GM12878 (cell line): ENCODE results near the gene SYPL1. TPM values are rescaled to one million over a fixed set of nuclear protein-coding genes. Genes with fewer than 3 reads are reported as not detected.

Source experiments
- EP300 ChIP-seq, 2 experiments: fragments of 150-350 bp in 1 of 2; IDR thresholded peaks; 2 replicates each; pipeline ENCODE4 v1.6.1; 2011 to 2012; ENCODE audit warnings: low read depth in 2 of 2, low read length in 2 of 2, borderline replicate concordance in 1 of 2, improper control_type of control experiment in 1 of 2, inconsistent platforms in 1 of 2; ENCODE audit not compliant: control insufficient read depth in 1 of 2
- HCFC1 ChIP-seq: fragments of 150-350 bp; IDR thresholded peaks from 2 replicates; pipeline ENCODE4 v1.6.1; 2014; ENCODE audit warnings: low read length
- HDAC2 ChIP-seq: fragments of 200-600 bp; sonication (generic); IDR thresholded peaks from 2 replicates; pipeline ENCODE4 v1.6.1; 2017
- KLF5 ChIP-seq: fragments of 450-650 bp; IDR thresholded peaks from 2 replicates; pipeline ENCODE4 v1.6.1; 2014; ENCODE audit warnings: mild to moderate bottlenecking; ENCODE audit not compliant: partially characterized antibody
- MEF2B ChIP-seq: fragments of 450-650 bp; IDR thresholded peaks from 2 replicates; pipeline ENCODE4 v1.6.1; 2018; ENCODE audit warnings: mild to moderate bottlenecking, moderate library complexity; ENCODE audit not compliant: partially characterized antibody, poor library complexity, severe bottlenecking
- MTA3 ChIP-seq: IDR thresholded peaks from 2 replicates; pipeline ENCODE4 v1.6.1; 2012; ENCODE audit warnings: low read length, inconsistent platforms, borderline replicate concordance
- MYB ChIP-seq: fragments of 150-350 bp; IDR thresholded peaks from 2 replicates; pipeline ENCODE4 v1.6.1; 2014; ENCODE audit warnings: mild to moderate bottlenecking, low read depth, low read length, borderline replicate concordance
- NFXL1 ChIP-seq: fragments of 450-650 bp; IDR thresholded peaks from 2 replicates; pipeline ENCODE4 v1.6.1; 2017; ENCODE audit warnings: antibody characterized with exemption, mild to moderate bottlenecking, borderline replicate concordance
- PAX5 ChIP-seq: IDR thresholded peaks from 2 replicates; pipeline ENCODE4 v1.6.1; 2011; ENCODE audit warnings: low read depth, low read length, borderline replicate concordance
- PML ChIP-seq: IDR thresholded peaks from 2 replicates; pipeline ENCODE4 v1.6.1; 2012; ENCODE audit warnings: low read length, inconsistent platforms
- POLR2AphosphoS5 ChIP-seq: IDR thresholded peaks from 2 replicates; pipeline ENCODE4 v1.6.1; 2011; ENCODE audit warnings: mild to moderate bottlenecking, low read length, inconsistent platforms
- RELA ChIP-seq: fragments of 450-650 bp; IDR thresholded peaks from 2 replicates; pipeline ENCODE4 v1.8.0; 2014; ENCODE audit warnings: borderline replicate concordance; ENCODE audit not compliant: partially characterized antibody
- RUNX3 ChIP-seq: IDR thresholded peaks from 2 replicates; pipeline ENCODE4 v1.6.1; 2012; ENCODE audit warnings: low read length, inconsistent platforms
- SMAD5 ChIP-seq: IDR thresholded peaks from 2 replicates; pipeline ENCODE4 v1.6.1; 2016; ENCODE audit warnings: antibody characterized with exemption, low read depth
- SP1 ChIP-seq: IDR thresholded peaks from one replicate; pipeline ENCODE4 v1.6.1; 2011; ENCODE audit warnings: low read depth, low read length
- STAT1 ChIP-seq: fragments of 450-650 bp; conservative IDR thresholded peaks from 2 replicates; pipeline ENCODE4 v1.6.1; 2014; ENCODE audit warnings: antibody characterized with exemption, mild to moderate bottlenecking
- STAT3 ChIP-seq: IDR thresholded peaks from 2 replicates; pipeline ENCODE4 v1.6.1; 2011; ENCODE audit warnings: low read depth, low read length, improper control_type of control experiment
- TAF1 ChIP-seq: IDR thresholded peaks from 2 replicates; pipeline ENCODE4 v1.6.1; 2011; ENCODE audit warnings: mild to moderate bottlenecking, low read depth, low read length, borderline replicate concordance
- TCF12 ChIP-seq: IDR thresholded peaks from 2 replicates; pipeline ENCODE4 v1.6.1; 2011; ENCODE audit warnings: low read depth, mild to moderate bottlenecking, low read length
- ZBTB33 ChIP-seq: fragments of 450-650 bp; IDR thresholded peaks from 2 replicates; pipeline ENCODE4 v1.6.1; 2017; ENCODE audit warnings: mild to moderate bottlenecking
- polyA plus RNA-seq, 11 experiments: library from polyadenylated mRNA; depleted of rRNA in 4 of 11; unstranded in 6 of 11; stranded (reverse) in 5 of 11; fragments of >200 nt; fragmentation: Nextera tagmentation in 4 of 11; fragmentation: Illumina TruSeq in 1 of 11; extraction: Ambion mirVana in 4 of 11; extraction: Trizol in 1 of 11; gene quantifications; 1 replicate in 1 of 11; 2 replicates in 10 of 11; pipeline versions ENCODE4 v1.2.1 to v1.2.3, GENCODE V29; 2011 to 2016; ENCODE audit warnings: inconsistent platforms in 2 of 11, missing spikeins in 2 of 11, low read depth in 1 of 11
- total RNA-seq, 4 experiments: library from RNA; depleted of rRNA in 3 of 4; stranded (reverse); fragments of >200 nt in 3 of 4; fragmentation: Illumina TruSeq in 1 of 4; extraction: Trizol in 1 of 4; gene quantifications; 2 replicates each; pipeline versions ENCODE4 v1.2.1 to v1.2.3, GENCODE V29; 2013 to 2021
- TF ChIP-seq, protein P1 (sequence below): IDR thresholded peaks from 2 replicates; pipeline ENCODE4 v1.6.1; 2011; ENCODE audit warnings: borderline replicate concordance, low read depth, mild to moderate bottlenecking, moderate library complexity, low read length; ENCODE audit not compliant: insufficient read depth, poor library complexity, severe bottlenecking
- TF ChIP-seq, protein P2 (sequence below): IDR thresholded peaks from 2 replicates; pipeline ENCODE4 v1.6.1; 2011; ENCODE audit warnings: low read depth, mild to moderate bottlenecking, low read length, moderate library complexity, borderline replicate concordance; ENCODE audit errors: extremely low read depth
- TF ChIP-seq, protein P3 (sequence below): fragments of 450-650 bp; IDR thresholded peaks from 2 replicates; pipeline ENCODE4 v1.6.1; 2016; ENCODE audit warnings: mild to moderate bottlenecking
- TF ChIP-seq, protein P4 (sequence below): fragments of 450-650 bp; IDR thresholded peaks from 2 replicates; pipeline ENCODE4 v1.6.1; 2017; ENCODE audit warnings: low read depth, mild to moderate bottlenecking, moderate library complexity

The SYPL1 gene
- total and polyA plus RNA-seq, 10 of the 15 experiments (the other 5 are each of a cell fraction or from before 2014, with no cell fraction given): 34.5 to 177 (median 87.3) TPM

DNA sequence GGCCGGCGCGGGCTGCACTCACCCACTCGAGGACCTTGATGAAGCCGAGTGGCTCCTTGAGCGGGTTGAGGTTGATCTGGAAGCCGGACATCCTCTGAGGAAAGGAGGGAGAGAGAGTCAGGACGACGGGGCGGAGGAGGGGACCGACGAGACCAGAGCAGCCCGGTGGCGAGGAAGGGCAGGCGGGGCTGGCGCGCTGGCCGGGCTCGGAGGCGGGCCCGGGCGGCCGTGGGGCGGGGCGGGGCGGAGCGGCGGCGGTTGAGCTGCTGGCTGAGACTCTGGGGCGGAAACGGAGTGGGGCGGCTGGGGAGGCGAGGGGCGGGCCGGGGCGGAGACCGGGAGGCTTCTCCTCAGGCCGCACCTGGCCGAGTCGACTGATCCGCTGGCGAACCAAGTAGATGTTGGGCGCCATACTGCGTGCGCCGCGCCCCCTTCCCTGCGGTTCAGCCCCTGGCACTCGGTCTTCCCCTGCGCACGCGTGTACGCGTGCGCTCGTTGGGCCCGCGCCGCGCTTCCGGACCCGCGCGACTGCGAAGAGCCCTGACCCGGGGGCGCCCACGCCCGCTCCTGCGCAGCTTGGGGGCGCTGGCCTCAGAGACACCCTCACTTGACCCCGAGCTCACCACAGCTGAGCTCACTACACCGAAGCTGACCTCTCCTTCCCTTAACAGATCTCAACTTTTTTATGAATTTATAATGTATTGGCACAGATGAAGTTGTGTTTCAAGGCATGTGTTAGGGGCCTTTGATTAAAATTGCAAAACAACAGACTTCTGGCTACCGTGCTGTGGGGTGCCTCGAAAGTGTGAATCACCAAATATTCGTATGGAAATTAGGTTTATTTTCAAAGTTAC is at the start of gene SYPL1 (continued):
- TF ChIP-seq MEF2B (peak; percentile 40), TCF12 (peak; percentile 41; the same call in 1 of the 2 replicates), RELA (peak; percentile 43), PML (no peak), EP300 (IDR thresholded peaks at IDR 0.05; ENCODE audit: borderline replicate concordance in 1 of 2, control insufficient read depth in 1 of 2, low read depth in 2 of 2, low read length in 2 of 2) (0 out of 4 replicates have a peak, but pooled peaks of 1 of the 2 experiments have one; percentile 29), MTA3 (no peak), HDAC2 (no peak), NFXL1 (no peak), TAF1 (peak; percentile 39; the same call in 1 of the 2 replicates), MYB (0 out of 2 replicates have a peak, but pooled peaks have one; percentile 42), PAX5 (peak; percentile 55; the same call in 1 of the 2 replicates), STAT1 (peak; percentile 66; the same call in 1 of the 2 replicates), SMAD5 (no peak), HCFC1 (no peak; the same call in 1 of the 2 replicates), POLR2AphosphoS5 (peak; percentile 75), KLF5 (no peak), ZBTB33 (no peak), RUNX3 (peak; percentile 74), SP1 (peak; percentile 88), STAT3 (no peak)
- TF ChIP-seq, protein P1, sequence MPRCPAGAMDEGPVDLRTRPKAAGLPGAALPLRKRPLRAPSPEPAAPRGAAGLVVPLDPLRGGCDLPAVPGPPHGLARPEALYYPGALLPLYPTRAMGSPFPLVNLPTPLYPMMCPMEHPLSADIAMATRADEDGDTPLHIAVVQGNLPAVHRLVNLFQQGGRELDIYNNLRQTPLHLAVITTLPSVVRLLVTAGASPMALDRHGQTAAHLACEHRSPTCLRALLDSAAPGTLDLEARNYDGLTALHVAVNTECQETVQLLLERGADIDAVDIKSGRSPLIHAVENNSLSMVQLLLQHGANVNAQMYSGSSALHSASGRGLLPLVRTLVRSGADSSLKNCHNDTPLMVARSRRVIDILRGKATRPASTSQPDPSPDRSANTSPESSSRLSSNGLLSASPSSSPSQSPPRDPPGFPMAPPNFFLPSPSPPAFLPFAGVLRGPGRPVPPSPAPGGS: no peak
- TF ChIP-seq, protein P2, sequence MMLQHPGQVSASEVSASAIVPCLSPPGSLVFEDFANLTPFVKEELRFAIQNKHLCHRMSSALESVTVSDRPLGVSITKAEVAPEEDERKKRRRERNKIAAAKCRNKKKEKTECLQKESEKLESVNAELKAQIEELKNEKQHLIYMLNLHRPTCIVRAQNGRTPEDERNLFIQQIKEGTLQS: no peak
- TF ChIP-seq, protein P3, sequence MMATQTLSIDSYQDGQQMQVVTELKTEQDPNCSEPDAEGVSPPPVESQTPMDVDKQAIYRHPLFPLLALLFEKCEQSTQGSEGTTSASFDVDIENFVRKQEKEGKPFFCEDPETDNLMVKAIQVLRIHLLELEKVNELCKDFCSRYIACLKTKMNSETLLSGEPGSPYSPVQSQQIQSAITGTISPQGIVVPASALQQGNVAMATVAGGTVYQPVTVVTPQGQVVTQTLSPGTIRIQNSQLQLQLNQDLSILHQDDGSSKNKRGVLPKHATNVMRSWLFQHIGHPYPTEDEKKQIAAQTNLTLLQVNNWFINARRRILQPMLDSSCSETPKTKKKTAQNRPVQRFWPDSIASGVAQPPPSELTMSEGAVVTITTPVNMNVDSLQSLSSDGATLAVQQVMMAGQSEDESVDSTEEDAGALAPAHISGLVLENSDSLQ: 0 out of 2 replicates have a peak, but pooled peaks have one; percentile 6
- TF ChIP-seq, protein P4, sequence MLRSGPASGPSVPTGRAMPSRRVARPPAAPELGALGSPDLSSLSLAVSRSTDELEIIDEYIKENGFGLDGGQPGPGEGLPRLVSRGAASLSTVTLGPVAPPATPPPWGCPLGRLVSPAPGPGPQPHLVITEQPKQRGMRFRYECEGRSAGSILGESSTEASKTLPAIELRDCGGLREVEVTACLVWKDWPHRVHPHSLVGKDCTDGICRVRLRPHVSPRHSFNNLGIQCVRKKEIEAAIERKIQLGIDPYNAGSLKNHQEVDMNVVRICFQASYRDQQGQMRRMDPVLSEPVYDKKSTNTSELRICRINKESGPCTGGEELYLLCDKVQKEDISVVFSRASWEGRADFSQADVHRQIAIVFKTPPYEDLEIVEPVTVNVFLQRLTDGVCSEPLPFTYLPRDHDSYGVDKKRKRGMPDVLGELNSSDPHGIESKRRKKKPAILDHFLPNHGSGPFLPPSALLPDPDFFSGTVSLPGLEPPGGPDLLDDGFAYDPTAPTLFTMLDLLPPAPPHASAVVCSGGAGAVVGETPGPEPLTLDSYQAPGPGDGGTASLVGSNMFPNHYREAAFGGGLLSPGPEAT: 0 out of 2 replicates have a peak, but pooled peaks have one; percentile 24
